Activated T-helper 17 cell treated with anti-CD3 and anti-CD28 coated beads, Interleukin-2, amount 50 U/mL, for 72 hours (primary cell): Measurements from ENCODE around the gene ACTN1. TPM values are rescaled to one million over a fixed set of nuclear protein-coding genes. Genes with fewer than 3 reads are reported as not detected.
A peak's percentile ranks its signal among the peaks of the same experiment; 100 is the strongest.

Source experiments
- ATAC-seq: fragments of 150-1000 bp; cut with Tn5 transposase; replicated peaks from 2 replicates; pipeline ENCODE4 v1.10.0; 2021; ENCODE audit warnings: mild to moderate bottlenecking, moderate library complexity
- H3K27ac Mint-ChIP-seq: one replicate; pipeline ENCODE4 v1.8.0; 2022; ENCODE audit warnings: mixed read lengths
- H3K27me3 Mint-ChIP-seq: one replicate; pipeline ENCODE4 v1.8.0; 2022; ENCODE audit warnings: mixed read lengths
- H3K36me3 Mint-ChIP-seq: one replicate; pipeline ENCODE4 v1.8.0; 2022; ENCODE audit warnings: low read depth, mild to moderate bottlenecking, mixed read lengths
- H3K4me1 Mint-ChIP-seq: one replicate; pipeline ENCODE4 v1.8.0; 2022; ENCODE audit warnings: mixed read lengths
- H3K4me3 Mint-ChIP-seq: one replicate; pipeline ENCODE4 v1.8.0; 2022; ENCODE audit warnings: mild to moderate bottlenecking, mixed read lengths
- H3K9me3 Mint-ChIP-seq: one replicate; pipeline ENCODE4 v1.8.0; 2022; ENCODE audit warnings: mixed read lengths
- total RNA-seq, 2 donors: library from RNA; stranded (reverse); gene quantifications; one replicate each; pipeline ENCODE4 v1.2.3, GENCODE V29; 2022

Gene ACTN1
- total RNA-seq, 2 donors from 2014 or later: 38.3 to 54.1 TPM

DNA sequence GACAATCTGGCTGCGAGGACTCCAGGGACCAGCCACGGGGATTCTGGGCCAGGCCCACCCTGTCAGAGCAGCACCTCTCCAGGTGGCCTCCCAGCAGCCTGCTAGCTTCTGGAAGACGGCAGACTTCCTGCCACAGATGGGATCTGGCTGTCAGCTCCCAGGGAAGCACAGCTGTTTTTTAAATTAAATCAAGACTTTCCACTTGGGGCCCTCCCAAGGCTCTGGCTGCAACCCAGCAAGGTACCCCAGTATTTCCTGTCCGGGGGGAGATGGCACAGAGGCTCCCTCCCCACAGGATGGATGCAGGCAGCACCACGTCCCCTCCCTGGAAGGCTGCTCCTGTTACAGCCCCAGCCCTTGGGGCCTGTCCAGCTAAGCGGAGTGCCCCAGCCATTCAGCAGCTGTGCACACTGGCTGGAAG, 56.9 kb downstream of the ACTN1 start:
- Mint-ChIP-seq H3K4me1 (peaks cover 6% of the 10 kb centered on the region), H3K27me3 (no peaks in the 10 kb centered on the region), H3K36me3 (peaks cover 18% of the 10 kb centered on the region), H3K9me3 (no peaks in the 10 kb centered on the region), H3K27ac (no peak overlapping the region), H3K4me3 (no peak overlapping the region)
- ATAC-seq: no peak

DNA sequence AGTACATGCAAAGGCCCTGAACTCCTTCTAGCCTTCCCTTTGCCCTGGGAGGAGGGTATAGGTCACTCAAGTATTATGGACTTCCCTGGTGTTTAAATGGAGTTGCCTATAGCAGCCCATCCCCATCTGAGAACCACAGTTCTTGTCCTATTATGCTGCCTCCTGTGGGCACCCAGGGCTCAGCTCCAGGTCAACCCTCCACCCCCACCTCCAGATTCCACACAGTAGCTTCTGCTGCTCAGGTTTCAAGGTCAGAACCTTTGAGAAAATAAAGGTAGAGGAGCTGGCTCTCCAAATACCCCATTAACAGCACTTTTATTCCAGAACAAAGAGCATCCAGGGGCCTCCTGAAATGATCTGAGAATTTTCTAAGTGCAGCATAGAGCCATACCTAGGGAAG, 57.4 kb downstream of the ACTN1 start:
- Mint-ChIP-seq H3K4me3 (no peak overlapping the region), H3K4me1 (peaks cover 6% of the 10 kb centered on the region), H3K27me3 (no peaks in the 10 kb centered on the region), H3K36me3 (peaks cover 18% of the 10 kb centered on the region), H3K27ac (no peak overlapping the region), H3K9me3 (no peaks in the 10 kb centered on the region)
- no peak for ATAC-seq

DNA sequence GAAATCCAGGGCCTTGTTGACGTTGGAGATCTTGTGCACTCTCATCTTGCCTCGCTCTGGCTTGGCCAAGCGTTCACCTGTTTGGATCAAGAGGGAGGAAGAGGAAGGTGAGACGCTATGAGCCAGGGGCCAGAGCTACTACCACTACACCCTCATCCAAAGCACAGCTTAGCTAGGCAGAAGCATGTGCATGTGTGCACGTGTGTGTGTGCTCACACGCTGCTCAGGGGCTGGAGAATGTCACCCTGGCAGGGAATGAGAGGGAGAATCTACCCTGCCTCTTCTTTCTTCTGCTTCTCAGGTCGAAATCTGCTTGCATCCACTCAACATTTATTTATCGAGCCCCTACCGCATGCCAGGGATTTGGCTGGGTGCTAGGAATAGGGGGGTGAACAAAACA, 58.1 kb downstream of the ACTN1 start:
- Mint-ChIP-seq H3K9me3 (no peaks in the 10 kb centered on the region), H3K4me3 (no peak overlapping the region)

DNA sequence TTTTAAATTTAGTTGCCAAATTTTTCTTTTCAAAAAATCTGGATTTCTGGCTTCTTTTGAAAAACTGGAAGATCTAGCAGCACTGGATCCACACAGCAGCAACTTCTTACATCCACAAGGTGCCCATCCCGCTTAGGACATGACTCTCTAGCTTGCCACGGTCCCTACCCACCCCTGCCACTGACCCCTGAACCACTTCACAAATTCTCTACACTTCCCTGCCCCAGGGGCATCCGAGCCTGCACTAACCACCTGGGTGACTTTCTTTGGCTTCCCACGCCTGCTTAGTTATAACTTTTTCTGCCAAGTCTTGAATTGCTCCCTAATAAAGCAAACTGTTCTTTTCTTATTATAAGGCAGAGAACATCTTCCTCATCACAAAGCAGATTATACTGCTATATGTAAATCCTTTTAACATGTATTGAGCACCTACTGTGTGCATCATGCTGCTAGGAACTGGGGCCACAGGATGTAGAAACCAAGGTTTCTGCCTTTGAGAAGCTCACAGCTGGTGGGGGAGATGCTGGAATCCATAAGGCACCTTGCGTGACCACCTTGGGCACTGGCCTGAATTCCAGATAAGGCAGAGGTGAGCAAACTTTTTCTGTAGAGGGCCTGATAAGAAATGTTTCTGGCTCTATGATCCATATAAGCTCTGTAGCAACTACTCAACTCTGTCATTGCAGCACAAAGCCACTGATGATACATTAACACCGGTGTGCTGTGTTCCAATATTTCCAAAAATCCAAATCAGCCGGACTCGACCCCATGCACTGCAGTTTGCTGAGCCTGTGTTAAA, 59.8 kb downstream of the ACTN1 start:
- Mint-ChIP-seq H3K27me3 (no peaks in the 10 kb centered on the region), H3K36me3 (peaks cover 11% of the 10 kb centered on the region), H3K4me1 (peaks cover under 1% of the 10 kb centered on the region), H3K27ac (no peak overlapping the region), H3K9me3 (no peaks in the 10 kb centered on the region), H3K4me3 (no peak overlapping the region)
- ATAC-seq: no peak

More for the DNA sequence above, 58.1 kb downstream of the ACTN1 start:
- peaks cover 6% of the 10 kb centered on the region for H3K4me1 Mint-ChIP-seq
- H3K36me3 Mint-ChIP-seq: peaks cover 18% of the 10 kb centered on the region
- no peaks in the 10 kb centered on the region for H3K27me3 Mint-ChIP-seq
- ATAC-seq: no peak
- no peak overlapping the region for H3K27ac Mint-ChIP-seq

DNA sequence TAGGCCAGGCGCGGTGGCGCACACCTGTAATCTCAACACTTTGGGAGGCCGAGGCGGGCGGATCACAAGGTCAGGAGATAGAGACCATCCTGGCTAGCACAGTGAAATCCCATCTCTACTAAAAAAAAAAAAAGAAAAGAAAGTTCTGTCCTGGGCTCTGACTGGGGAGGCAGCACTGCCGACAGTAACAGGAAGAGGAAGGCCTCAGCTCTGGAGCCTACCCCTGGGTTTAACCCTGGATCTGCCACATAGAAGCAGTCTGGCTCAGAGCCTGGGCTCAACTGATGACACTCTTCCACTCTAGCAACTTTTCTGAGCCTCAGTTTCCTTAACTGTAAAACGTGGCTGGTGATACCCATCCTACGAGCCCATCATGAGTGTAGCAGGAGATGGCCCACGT, 60.5 kb downstream of the ACTN1 start:
- peaks cover 10% of the 10 kb centered on the region for H3K36me3 Mint-ChIP-seq
- ATAC-seq: no peak
- H3K4me3 Mint-ChIP-seq: no peak overlapping the region
- no peaks in the 10 kb centered on the region for H3K27me3 Mint-ChIP-seq
- no peaks in the 10 kb centered on the region for H3K9me3 Mint-ChIP-seq
- no peaks in the 10 kb centered on the region for H3K4me1 Mint-ChIP-seq
- no peak overlapping the region for H3K27ac Mint-ChIP-seq

DNA sequence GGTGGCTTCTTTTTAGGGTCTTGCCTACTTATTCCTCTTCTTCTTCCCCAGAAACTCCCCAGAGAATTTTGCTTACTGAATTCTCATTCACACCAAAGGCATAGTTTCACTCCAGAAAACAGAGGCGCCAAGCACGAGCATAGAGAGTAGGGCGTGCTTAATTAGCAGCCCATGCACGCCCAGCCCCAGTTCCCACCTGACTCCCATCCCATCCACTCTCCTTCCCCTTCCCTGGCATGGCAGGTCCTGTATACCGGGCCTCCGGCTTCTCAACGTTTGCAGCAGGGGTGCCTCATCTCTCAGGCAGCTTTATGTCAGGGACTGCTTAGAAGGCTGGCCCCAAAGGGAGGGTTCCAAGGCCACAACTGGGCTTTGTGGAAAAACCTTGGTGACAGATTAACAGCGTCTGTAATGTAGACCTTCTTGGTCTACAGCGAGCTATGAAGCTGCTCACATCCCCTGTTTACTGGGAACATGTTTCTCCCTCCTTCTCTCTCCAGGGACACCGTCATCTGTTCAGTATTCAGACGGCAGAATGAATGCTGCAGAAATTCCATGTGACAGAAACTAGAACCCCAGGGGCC, 62.7 kb downstream of the ACTN1 start:
- Mint-ChIP-seq H3K4me1 (peaks cover 4% of the 10 kb centered on the region), H3K9me3 (no peaks in the 10 kb centered on the region), H3K36me3 (peaks cover 13% of the 10 kb centered on the region), H3K4me3 (no peak overlapping the region), H3K27ac (peak overlapping the region; percentile 9), H3K27me3 (no peaks in the 10 kb centered on the region)
- no peak for ATAC-seq

DNA sequence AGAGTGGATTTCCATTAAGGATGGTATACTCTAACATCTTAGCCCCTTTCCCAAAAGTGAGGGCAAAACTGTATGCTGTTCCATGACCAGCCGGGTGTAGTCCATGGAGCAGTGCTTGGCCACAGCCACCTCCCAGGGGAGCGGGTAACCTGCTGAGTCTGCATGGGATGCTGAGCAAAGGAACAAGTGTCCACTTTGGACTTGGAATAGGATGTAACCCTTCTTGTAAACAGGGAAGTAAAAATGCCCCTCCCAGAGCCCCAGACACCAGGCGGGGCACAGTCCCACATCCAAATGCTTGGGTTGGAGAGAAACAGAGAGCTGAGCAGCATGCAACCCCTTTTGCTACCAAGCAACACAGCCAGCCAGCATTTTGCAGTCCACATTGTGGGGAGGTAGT, 65.6 kb downstream of the ACTN1 start:
- H3K9me3 Mint-ChIP-seq: no peaks in the 10 kb centered on the region
- H3K4me1 Mint-ChIP-seq: peaks cover 6% of the 10 kb centered on the region
- no peaks in the 10 kb centered on the region for H3K27me3 Mint-ChIP-seq
- peaks cover 24% of the 10 kb centered on the region for H3K36me3 Mint-ChIP-seq
- no peak overlapping the region for H3K4me3 Mint-ChIP-seq
- H3K27ac Mint-ChIP-seq: no peak overlapping the region
- ATAC-seq: no peak

DNA sequence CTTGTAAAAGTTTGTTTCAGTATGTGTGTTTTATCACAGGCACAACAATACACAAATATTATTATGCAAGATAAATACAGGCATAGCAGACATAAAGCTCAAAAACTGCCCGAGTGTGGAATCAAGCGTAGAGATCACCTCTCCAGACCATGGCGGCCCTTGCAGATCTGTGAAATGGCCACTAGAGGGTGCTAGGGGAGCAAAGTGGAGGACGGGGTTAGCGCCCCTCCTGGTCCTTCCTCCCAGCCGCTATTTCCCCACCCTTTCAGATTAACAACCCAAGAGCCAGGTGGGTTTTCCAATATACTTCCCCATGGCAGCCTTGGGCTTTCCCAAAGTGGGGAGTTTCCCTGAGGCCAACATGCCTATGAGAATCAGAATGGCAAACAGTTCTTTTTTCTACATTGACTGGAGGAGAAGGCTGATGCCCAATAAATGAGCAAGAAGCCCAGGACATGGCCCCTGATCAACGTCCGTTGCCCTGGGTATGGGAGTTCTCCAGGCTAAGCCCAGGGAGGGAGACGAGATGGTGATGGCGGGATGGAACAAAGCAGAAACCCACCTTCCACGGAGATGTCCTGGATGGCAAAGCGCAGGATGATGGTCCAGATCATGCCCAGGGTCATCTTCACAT, 67.4 kb downstream of the ACTN1 start:
- peak; percentile 88 for ATAC-seq
- Mint-ChIP-seq H3K27me3 (no peaks in the 10 kb centered on the region), H3K36me3 (peaks cover 36% of the 10 kb centered on the region), H3K27ac (peak overlapping the region; percentile 18), H3K4me1 (peaks cover 6% of the 10 kb centered on the region), H3K4me3 (no peak overlapping the region), H3K9me3 (no peaks in the 10 kb centered on the region)

DNA sequence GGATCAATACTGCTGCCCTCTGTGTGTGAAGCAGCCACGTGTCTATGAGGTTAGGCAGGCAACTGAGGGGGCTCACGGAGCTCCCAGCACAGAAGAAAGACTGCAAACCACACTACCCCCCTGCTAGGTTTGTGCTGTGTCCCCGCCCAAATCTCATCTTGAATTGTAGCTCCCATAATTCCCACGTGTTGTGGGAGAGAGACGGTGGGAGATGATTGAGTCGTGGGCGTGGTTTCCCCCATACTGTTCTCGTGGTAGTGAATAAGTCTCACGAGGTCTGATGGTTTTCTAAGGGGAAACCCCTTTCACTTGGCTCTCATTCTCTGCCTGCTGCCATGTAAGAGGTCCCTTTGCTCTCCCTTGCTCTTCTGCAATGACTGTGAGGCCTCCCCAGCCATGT, 68.6 kb downstream of the ACTN1 start:
- peak; percentile 47 for ATAC-seq
- H3K27me3 Mint-ChIP-seq: no peaks in the 10 kb centered on the region
- no peak overlapping the region for H3K4me3 Mint-ChIP-seq
- H3K36me3 Mint-ChIP-seq: peaks cover 43% of the 10 kb centered on the region
- no peaks in the 10 kb centered on the region for H3K9me3 Mint-ChIP-seq
- peaks cover 6% of the 10 kb centered on the region for H3K4me1 Mint-ChIP-seq
- peak overlapping the region; percentile 33 for H3K27ac Mint-ChIP-seq

DNA sequence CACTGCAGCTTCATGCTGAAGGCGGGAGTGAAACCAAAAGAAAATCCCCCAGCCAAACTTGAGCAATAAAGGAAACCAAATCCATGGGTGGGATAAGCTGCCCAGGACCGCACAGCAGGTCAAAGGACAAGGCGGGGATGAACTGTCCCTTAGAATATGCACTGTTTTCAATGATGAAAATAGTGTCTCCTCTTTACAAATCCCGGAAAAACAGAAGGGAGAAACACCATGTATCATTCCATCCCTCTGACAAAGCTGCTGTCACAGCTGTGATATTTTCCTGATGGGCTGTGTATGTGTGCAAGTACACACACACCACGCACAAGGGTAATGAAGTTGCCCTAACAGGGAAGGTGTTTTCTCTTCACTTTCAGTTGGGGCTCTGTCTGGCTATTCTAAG, 70.3 kb downstream of the ACTN1 start:
- Mint-ChIP-seq H3K9me3 (no peaks in the 10 kb centered on the region), H3K4me1 (peaks cover 6% of the 10 kb centered on the region), H3K4me3 (no peak overlapping the region), H3K27ac (no peak overlapping the region), H3K36me3 (peaks cover 59% of the 10 kb centered on the region), H3K27me3 (no peaks in the 10 kb centered on the region)
- no peak for ATAC-seq

DNA sequence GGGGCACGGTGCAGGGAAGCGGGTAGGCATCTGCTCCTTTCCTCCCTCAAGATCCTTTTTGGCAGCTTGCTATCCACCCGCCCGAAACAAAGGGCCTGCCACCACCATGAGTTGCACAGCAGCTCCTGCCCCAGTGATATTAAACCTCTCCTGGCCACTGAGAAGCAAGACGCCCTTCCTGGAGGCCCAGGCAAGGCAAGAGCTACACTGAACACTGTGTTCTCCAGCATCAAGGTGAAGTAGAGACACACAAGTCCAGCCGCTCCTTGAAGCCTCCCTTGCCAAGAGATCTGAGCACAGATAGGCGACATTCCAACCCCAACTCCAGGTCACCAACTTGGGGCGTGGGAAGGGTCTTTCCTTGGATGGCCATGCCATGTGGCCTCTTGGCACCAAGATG, 70.9 kb downstream of the ACTN1 start:
- Mint-ChIP-seq H3K4me3 (no peak overlapping the region), H3K9me3 (no peaks in the 10 kb centered on the region)

DNA sequence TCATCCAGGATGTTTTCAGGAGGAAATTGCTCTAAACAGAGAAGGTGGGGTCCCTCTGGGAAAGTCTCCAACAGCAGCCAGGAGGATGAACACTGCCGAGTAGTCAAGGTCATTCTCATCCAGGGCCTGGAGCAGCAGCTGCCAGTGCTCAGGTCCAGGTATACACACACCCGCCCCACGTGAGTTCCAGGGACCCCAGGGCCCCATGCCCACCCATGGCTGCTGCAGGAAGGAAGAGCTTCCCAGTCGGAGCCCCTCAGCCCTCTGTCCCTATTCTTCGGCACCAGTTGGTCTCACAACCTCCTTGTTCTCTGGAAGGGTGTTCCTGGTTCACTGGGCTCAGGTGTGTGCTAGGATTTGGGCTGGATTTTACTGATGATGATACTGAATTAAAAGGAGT, 72.7 kb downstream of the ACTN1 start:
- Mint-ChIP-seq H3K4me3 (no peak overlapping the region), H3K9me3 (no peaks in the 10 kb centered on the region), H3K27ac (no peak overlapping the region), H3K4me1 (peaks cover 2% of the 10 kb centered on the region), H3K36me3 (peaks cover 70% of the 10 kb centered on the region), H3K27me3 (no peaks in the 10 kb centered on the region)
- ATAC-seq: no peak

More for the DNA sequence above, 70.9 kb downstream of the ACTN1 start:
- Mint-ChIP-seq H3K36me3 (peaks cover 59% of the 10 kb centered on the region), H3K27ac (no peak overlapping the region), H3K4me1 (peaks cover 6% of the 10 kb centered on the region), H3K27me3 (no peaks in the 10 kb centered on the region)
- no peak for ATAC-seq

DNA sequence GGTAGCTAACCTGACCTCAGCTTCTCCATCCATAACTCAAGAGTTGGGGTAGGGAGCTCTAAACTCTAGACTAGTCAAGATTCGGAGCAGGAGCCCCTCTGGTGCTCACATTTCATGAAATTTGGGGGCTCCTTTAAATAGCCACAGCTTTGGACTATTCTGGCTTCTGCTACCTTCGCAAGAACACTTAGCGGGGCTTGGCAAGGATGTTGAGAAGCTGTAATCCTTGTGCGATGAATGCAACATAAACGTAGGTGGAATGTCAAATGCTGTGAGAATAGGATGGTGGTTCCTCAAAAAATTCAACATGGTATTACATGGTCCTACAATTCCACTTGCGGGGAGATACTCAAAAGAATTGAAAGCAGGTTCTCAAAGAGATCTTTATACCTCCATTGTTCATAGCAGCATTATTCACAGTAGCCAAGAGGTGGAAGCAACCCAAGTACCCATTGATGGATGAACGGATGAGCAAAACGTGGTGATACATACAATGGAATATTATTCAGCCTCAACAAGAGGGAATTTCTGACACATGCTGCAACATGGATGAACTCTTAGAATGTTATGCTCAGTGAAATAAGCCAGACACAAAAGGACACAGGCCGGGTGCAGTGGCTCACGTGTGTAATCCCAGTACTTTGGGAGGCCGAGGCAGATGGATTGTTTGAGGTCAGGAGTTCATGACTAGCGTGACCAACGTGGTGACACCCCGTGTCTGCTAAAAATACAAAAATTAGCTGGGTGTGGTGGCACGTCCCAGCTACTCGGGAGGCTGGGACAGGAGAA, 73.8 kb downstream of the ACTN1 start:
- H3K36me3 Mint-ChIP-seq: peaks cover 75% of the 10 kb centered on the region
- H3K27me3 Mint-ChIP-seq: no peaks in the 10 kb centered on the region
- peaks cover 6% of the 10 kb centered on the region for H3K4me1 Mint-ChIP-seq
- no peak overlapping the region for H3K27ac Mint-ChIP-seq
- H3K9me3 Mint-ChIP-seq: no peaks in the 10 kb centered on the region
- no peak overlapping the region for H3K4me3 Mint-ChIP-seq
- no peak for ATAC-seq

DNA sequence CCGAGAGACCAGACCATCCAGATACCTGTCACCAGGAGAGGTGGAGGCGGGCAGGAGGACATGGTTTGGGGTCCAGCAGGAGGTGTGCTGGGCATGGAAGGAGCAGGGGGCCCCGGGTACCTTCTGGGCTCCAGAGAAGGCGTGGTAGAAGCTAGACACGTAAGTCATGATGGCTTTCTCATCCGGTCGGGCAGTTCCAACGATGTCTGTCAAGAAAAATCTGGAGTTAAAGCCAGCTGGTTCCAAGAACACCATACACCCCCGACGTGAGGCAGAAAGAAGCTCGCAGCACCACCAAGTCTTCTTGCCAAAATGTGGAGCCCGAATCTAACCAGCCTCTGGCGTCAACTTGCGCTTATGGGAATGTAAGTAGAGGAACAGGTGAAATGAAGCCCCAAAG, 76.7 kb downstream of the ACTN1 start:
- Mint-ChIP-seq H3K27ac (no peak overlapping the region), H3K4me1 (peaks cover 16% of the 10 kb centered on the region), H3K4me3 (no peak overlapping the region), H3K9me3 (no peaks in the 10 kb centered on the region), H3K36me3 (peaks cover 59% of the 10 kb centered on the region), H3K27me3 (no peaks in the 10 kb centered on the region)
- ATAC-seq: no peak
